ENCODE data around the gene SLC17A7.

Gene SLC17A7

DNA sequence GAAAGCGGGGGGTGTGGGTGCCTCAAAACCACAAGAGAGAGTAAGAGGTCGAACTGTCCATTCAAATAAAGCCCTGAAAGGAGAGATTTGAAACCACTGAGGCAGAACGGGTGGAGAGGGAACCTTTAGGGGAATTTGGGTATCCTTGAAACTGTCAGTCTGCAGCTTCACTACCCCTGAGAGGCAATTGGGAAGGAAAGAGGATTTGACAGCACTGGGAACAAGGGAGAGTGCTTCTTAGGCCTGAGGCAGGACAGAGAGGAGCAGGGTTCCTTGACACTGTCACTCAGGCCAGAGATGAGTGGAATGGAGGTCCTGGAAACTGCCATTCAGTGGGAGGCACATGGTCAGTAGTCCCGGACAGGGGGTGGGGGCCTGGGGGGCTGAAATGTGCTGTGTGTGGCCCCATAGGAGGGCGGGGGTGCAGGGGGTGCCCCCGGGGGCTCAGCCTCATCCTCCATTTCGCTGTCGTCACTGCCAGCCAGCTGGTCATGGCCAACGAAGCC is 11.1 kb downstream of the SLC17A7 start:
- Histone ChIP-seq H3K27ac (no peak overlapping the region), H3K4me3 (ENCODE audit: low read depth in 1 of 2, low read length in 1 of 2) (no peak overlapping the region), H3K4me1 (ENCODE audit: control insufficient read depth in 1 of 2, insufficient read depth in 1 of 2, low read depth in 1 of 2, low read length in 1 of 2) (no peaks in the 10 kb centered on the region), H3K9me3 (no peaks in the 10 kb centered on the region), H3K36me3 (no peaks in the 10 kb centered on the region), H3K27me3 (peaks cover 100% of the 10 kb centered on the region)
- TF ChIP-seq, protein P1, sequence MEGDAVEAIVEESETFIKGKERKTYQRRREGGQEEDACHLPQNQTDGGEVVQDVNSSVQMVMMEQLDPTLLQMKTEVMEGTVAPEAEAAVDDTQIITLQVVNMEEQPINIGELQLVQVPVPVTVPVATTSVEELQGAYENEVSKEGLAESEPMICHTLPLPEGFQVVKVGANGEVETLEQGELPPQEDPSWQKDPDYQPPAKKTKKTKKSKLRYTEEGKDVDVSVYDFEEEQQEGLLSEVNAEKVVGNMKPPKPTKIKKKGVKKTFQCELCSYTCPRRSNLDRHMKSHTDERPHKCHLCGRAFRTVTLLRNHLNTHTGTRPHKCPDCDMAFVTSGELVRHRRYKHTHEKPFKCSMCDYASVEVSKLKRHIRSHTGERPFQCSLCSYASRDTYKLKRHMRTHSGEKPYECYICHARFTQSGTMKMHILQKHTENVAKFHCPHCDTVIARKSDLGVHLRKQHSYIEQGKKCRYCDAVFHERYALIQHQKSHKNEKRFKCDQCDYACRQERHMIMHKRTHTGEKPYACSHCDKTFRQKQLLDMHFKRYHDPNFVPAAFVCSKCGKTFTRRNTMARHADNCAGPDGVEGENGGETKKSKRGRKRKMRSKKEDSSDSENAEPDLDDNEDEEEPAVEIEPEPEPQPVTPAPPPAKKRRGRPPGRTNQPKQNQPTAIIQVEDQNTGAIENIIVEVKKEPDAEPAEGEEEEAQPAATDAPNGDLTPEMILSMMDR (IDR thresholded peaks at IDR 0.05) = no peak

DNA sequence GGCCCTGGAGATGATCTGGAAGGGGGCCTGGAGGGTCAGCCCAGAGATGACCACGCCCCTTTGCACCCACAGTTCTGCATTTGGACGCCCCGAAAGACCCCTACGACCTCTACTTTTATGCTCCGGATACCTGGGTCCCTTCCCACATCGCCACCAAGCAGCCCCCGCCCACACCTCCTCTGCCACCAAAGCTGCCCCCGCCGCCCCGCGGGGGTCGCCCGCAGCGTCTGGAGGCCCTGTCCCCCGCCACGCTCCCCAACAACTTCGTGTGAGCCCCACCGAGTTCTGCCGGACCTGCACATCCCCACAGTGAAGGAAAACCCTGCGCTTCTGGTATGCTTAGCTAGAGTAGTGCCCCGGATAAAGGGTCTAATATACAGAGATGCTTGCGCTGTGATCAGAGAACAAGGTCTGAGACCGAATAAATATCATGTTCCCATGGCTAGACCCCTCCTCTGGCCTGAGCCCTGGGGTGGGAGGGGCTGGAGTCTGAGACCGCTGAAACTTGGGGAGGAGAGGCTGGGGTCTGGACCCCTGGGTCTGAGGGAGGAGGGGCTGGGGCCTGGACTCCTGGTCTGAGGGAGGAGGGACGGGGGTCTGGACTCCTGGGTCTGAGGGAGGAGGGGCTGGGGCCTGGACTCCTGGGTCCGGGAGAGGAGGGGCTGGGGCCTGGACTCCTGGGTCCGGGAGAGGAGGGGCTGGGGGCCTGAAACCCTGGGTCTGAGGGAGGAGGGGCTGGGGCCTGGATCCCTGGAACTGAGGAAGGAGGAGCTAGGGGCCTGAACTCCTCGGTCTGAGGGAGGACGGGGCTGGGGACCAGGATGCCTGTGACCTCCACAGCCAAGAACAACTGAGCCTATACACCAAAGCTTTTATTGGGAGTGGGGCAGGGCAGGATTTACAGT is 12.5 kb downstream of the SLC17A7 start:
- Histone ChIP-seq H3K9me3 (no peaks in the 10 kb centered on the region), H3K4me3 (ENCODE audit: low read depth in 1 of 2, low read length in 1 of 2) (no peak overlapping the region), H3K27me3 (peaks cover 100% of the 10 kb centered on the region), H3K36me3 (no peaks in the 10 kb centered on the region), H3K4me1 (ENCODE audit: control insufficient read depth in 1 of 2, insufficient read depth in 1 of 2, low read depth in 1 of 2, low read length in 1 of 2) (no peaks in the 10 kb centered on the region), H3K27ac (no peak overlapping the region)
- TF ChIP-seq, protein P1 (IDR thresholded peaks at IDR 0.05) = no peak

DNA sequence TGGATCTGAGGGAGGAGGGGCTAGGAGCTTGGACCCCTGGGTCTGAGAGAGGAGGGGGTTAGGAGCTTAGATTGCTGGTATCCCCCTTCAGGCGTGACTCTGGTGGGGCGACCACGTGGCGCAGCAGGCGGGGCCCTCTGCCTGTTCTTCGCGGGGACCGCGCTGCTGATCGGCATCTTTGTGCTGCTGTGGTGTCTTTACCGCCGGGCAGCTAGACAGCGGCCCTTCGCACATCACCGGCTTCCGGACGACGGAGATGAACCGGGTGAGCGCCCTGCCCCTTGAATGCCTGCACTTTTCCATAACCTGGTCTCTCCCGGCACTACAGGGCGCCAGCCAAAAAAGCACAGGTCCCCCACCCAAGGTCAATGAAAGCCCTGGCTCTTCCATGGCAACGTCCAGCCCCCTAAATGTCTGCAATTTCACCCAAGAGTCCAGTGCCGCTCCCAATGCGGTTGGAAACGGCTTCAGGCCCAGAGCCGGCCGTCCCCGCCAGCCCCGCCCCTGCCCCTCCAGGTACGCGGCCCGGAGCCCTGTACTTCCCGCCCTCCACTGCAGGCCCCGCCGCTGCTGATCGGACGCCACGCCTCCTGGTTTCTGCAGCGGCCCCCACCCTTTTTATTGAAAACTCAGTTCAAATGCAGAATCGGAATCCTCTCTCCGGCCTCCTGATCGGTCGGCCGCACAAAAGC is 13.3 kb downstream of the SLC17A7 start:
- peaks cover 0 to 5% of the 10 kb centered on the region in 2 experiments for H3K4me1 ChIP-seq (ENCODE audit: control insufficient read depth in 1 of 2, insufficient read depth in 1 of 2, low read depth in 1 of 2, low read length in 1 of 2)
- no peak overlapping the region for H3K4me3 ChIP-seq (ENCODE audit: low read depth in 1 of 2, low read length in 1 of 2)
- H3K9me3 ChIP-seq = no peaks in the 10 kb centered on the region
- no peak overlapping the region for H3K27ac ChIP-seq
- peaks cover 100% of the 10 kb centered on the region for H3K27me3 ChIP-seq
- H3K36me3 ChIP-seq = no peaks in the 10 kb centered on the region
- TF ChIP-seq, protein P1 (IDR thresholded peaks at IDR 0.05) = no peak

DNA sequence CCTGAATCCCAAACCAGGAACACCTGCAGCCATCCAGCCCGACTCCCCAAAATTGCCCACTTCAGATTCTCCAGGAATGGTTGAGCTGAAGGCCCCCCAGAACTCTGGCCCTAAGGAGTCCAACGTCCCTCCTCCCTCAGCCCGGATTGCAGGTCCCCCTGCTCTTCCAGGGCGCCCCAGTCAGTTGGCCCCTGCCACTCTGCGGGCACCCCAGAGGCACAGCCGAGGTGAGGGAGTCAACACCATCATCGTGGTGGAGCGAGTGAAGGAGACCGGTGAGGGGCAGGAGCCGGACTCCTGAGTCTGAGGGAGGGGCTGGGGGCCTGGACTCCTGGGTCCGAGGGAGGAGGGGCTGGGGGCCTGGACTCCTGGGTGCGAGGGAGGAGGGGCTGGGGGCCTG is 14.0 kb downstream of the SLC17A7 start:
- H3K27me3 ChIP-seq = peaks cover 100% of the 10 kb centered on the region
- H3K27ac ChIP-seq = no peak overlapping the region
- peaks cover 6 to 11% of the 10 kb centered on the region in 2 experiments for H3K4me1 ChIP-seq (ENCODE audit: control insufficient read depth in 1 of 2, insufficient read depth in 1 of 2, low read depth in 1 of 2, low read length in 1 of 2)
- H3K9me3 ChIP-seq = no peaks in the 10 kb centered on the region
- TF ChIP-seq, protein P1 (IDR thresholded peaks at IDR 0.05) = no peak
- H3K36me3 ChIP-seq = no peaks in the 10 kb centered on the region
- H3K4me3 ChIP-seq (ENCODE audit: low read depth in 1 of 2, low read length in 1 of 2) = no peak overlapping the region

DNA sequence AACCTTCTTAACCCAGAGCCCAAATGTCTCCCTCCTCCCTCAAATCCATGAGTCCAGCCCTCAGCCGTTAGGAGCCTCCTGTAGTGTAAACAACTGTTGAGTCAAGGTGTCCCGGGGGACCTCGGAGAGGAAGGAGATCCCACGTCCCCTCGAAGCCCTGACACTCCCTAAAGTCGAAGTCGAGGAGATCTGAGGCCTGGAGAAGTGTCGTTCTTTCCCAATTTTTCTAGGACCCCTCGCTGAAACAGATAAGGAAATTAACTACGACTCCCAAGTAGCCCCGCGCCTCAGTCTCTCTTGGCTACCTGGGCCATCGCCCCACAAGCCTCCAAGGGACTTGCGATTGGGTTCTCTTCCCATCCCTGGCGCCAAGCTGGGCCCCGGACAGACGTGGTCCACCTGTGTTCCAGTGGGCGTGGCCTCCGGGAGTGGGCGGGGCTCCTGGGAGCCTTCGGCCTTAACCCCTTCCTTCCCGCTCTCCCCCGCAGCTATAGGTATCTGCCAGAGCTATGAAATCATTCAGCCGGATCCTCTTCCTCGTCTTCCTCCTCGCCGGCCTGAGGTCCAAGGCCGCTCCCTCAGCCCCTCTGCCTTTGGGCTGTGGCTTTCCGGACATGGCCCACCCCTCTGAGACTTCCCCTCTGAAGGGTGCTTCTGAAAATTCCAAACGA is 15.3 kb downstream of the SLC17A7 start:
- peaks cover 100% of the 10 kb centered on the region for H3K27me3 ChIP-seq
- no peaks in the 10 kb centered on the region for H3K36me3 ChIP-seq
- no peaks in the 10 kb centered on the region for H3K9me3 ChIP-seq
- H3K4me3 ChIP-seq (ENCODE audit: low read depth in 1 of 2, low read length in 1 of 2) = no peak overlapping the region
- TF ChIP-seq, protein P1 (IDR thresholded peaks at IDR 0.05) = no peak
- H3K4me1 ChIP-seq (ENCODE audit: control insufficient read depth in 1 of 2, insufficient read depth in 1 of 2, low read depth in 1 of 2, low read length in 1 of 2) = peaks cover 12 to 17% of the 10 kb centered on the region in 2 experiments
- no peak overlapping the region for H3K27ac ChIP-seq

Measured in neutrophil (primary cell).